Islet precursor cell (in vitro differentiated cells): ENCODE data around the gene SLAMF1.

Source experiments
- DNase-seq: peaks from one replicate; pipeline ENCODE4 v3.0.0-alpha.2; 2018

The SLAMF1 gene

GRCh38 chr1:160622501-160623226 lies 24.2 kb downstream of the SLAMF1 start:
- DNase-seq, result no peak

- DNase-seq, result no peak
Observed at GRCh38 chr1:160621633-160622413, 25.0 kb downstream of the SLAMF1 start.

GRCh38 chr1:160620942-160621632 lies 25.8 kb downstream of the SLAMF1 start:
- no peak for DNase-seq

- no peak for DNase-seq
Observed at GRCh38 chr1:160619742-160620277, 27.0 kb downstream of the SLAMF1 start.

GRCh38 chr1:160618763-160619274 lies 28.0 kb downstream of the SLAMF1 start:
- no peak for DNase-seq

- DNase-seq, result no peak
Observed at GRCh38 chr1:160618327-160618726, 28.5 kb downstream of the SLAMF1 start.

- DNase-seq, result no peak
Observed at GRCh38 chr1:160615660-160616059, 31.2 kb downstream of the SLAMF1 start.

GRCh38 chr1:160614410-160614809 lies 32.4 kb downstream of the SLAMF1 start:
- DNase-seq, result no peak

- DNase-seq, result no peak
Observed at GRCh38 chr1:160612613-160613218, 34.1 kb downstream of the SLAMF1 start.

GRCh38 chr1:160610569-160611242 lies 36.1 kb downstream of the SLAMF1 start:
- DNase-seq, result no peak

GRCh38 chr1:160608941-160609340 lies 37.9 kb downstream of the SLAMF1 start:
- DNase-seq, result no peak

- DNase-seq, result no peak
Observed at GRCh38 chr1:160608514-160608913, 38.3 kb downstream of the SLAMF1 start.

- no peak for DNase-seq
Observed at GRCh38 chr1:160608057-160608456, 38.8 kb downstream of the SLAMF1 start.

GRCh38 chr1:160607672-160608032 lies 39.2 kb downstream of the SLAMF1 start:
- no peak for DNase-seq

- DNase-seq, result peak; percentile 77
Observed at GRCh38 chr1:160607011-160607671, 39.7 kb downstream of the SLAMF1 start.

GRCh38 chr1:160606611-160607010 lies 40.2 kb downstream of the SLAMF1 start:
- DNase-seq, result no peak

GRCh38 chr1:160605792-160606479 lies 40.9 kb downstream of the SLAMF1 start:
- DNase-seq, result no peak

- no peak for DNase-seq
Observed at GRCh38 chr1:160605205-160605604, 41.6 kb downstream of the SLAMF1 start.

- no peak for DNase-seq
Observed at GRCh38 chr1:160597705-160598104, 49.1 kb downstream of the SLAMF1 start.

GRCh38 chr1:160597051-160597450 lies 49.8 kb downstream of the SLAMF1 start:
- DNase-seq, result no peak

GRCh38 chr1:160590488-160590887 lies 56.4 kb downstream of the SLAMF1 start:
- DNase-seq, result no peak
